Measurements from ENCODE around the gene ZNF747.
"Not testable (repeated sequence)": the region's sequence is repeated elsewhere in the genome, so short reads cannot be mapped to it uniquely, and the experiment has no call there.

The ZNF747 gene

DNA sequence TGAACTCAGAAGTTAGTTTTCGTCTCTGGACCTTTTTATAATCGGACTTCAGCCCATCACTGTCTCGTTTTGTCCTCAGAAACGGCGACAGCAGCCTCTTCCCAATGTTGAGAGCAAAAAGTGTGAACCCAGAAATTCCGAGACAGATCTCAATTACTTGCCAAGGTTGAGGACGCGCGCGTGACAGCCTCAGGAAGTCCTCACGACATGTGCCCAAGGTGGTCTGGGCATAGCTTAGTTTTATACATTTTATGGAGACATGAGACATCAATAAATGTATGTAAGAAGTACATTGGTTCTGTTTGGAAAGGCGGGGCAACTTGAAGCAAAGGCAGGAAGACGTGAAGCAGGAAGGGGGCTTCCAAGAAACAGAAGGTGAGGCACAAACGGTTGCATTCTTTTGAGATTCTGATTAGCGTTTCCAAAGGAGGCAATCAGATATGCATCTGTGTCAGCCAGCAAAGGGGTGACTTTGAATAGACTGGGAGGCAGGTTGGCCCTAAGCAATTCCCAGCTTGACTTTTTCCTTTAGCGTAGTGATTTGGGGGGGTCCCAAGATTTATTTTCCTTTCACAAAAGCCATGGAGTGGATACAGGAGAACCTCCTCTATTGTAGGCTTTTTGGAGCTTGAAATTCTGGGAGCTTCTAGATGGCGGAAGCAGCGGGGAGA is 583 bp upstream of the ZNF747 start:
- in situ Hi-C loops (cut with MboI; ENCODE audit: low sequenced_read_pairs): no loop called here

DNA sequence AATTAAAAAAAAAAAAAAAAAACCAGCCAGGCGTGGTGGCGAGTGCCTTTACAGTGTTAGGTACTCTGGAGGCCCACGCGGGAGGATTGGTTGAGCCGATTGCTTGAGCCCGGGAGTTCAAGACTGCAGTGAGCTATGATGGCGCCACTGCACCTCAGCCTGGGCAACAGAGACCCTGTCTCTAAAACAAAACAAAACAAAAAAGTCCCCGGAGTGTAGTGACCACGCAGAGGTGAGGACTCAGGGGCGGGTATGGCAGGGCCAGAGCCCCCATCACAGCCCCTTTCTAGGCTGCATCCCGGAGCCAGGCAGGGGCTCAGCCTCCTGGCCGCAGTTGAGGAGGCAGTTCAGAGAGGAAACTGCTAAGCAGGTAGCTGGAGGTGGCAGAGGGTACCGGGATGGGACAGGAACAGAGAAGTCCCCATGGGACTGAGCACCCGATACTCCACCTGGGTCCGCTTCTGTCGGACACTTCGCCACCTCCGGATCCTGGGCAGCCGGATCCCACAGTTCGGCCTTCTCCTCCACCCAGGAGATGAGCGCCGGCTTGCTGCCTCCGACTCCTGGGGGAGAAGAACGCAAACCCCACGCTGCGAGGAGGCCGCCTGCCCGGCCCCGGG is 800 bp downstream of the ZNF747 start:
- in situ Hi-C loops (cut with MboI; ENCODE audit: low sequenced_read_pairs): no loop called here

DNA sequence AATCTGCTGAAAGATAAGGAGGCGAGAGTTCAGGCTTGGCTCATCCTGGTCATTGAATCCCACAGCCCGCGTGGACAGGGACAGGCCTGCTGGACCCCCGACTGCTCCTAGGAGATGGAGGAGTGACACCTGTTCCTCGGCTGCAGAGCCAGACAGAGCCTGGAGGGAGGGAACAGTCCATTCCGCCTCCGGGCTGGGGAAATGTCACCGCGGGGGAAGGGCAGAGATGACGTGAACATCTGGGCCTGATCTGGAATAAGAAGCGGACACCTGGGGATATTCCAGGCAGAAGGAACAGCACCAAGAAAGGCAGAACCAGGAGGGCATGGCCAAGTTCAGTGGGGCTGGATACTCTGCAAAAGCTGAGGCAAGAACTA is 1.5 kb downstream of the ZNF747 start:
- in situ Hi-C loops (cut with MboI; ENCODE audit: low sequenced_read_pairs): no loop called here

DNA sequence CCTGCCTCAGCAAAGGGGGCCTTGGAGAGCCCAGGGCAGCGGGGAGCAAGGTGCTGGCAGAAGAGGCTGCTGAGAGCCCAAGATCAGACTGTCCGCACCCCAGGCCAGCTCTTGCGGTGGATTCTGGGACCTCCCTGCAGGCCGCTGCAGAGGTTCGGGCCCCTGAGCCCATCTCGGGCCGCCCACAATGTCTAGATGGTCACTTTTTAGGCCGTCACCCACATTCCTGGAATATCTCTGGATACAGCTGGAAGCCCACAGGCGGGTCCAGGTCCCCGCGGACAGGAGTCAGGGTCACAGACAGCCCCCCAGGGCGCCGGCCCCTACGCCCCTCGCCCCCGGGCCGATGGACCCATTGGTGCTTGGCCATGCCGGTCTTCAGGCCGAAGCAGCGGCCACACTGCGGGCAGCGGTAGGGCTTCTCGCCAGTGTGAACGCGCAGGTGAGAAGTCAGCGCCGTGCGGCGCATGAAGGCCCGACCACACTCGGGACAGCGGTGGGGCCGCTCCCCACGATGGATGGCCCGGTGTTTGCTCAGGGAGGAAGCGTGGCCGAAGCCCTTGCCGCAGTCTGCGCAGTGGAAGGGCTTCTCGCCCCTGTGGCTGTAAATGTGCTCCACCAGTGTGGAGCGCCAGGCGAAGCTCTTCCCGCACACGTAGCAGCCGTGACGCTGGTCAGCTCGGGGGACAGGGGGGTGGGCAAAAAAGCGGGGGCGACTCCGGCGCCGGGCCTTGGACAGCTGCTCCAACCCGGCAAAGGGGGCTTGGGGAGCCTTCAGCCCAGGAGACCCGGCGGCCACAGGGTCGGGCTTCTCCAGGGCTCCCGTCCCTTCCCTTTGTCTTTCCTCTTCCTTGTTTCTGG is 2.1 kb downstream of the ZNF747 start:
- in situ Hi-C loops (cut with MboI; ENCODE audit: low sequenced_read_pairs): no loop called here

DNA sequence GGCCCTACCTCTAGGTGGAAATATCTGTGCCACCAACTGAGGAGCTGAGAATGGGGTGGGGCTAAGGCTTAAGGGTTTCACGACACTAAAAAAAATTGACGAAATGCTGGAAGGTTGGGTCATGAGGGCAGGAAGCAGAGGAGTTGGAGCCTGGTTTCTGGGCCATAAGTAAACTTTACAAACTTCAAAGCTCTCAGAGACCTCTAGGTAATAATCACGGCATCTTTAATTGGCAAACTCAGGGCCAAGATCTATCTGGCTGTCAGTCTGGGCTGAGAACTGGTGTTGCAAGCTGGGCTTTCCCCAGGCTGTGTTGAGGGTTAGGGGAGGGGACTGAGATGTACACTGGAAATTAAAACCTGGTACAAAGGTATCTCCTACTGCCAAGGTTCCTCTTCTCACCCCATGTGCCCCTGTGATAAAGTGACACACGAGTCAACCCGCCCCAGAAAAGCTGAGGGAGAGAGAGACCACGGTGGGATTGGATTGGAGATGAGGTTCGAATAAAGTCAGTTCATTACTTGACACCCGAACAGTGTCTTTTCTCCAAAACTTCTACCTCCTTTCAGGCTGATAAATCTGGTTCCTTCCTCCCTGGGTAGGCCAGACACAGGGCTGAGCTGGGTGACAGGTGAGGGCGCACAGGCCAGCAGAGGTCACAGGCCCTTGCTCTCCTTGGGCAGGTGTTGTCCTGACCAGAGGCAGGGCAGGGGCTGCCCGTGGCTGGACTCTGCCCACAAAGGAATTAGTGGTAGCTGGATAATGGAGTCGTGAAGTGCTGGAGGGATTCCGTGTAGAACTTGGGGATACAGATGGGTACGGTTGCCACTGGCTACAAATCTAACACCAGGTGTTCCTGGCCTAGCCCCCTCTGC is 4.3 kb downstream of the ZNF747 start:
- in situ Hi-C loops (cut with MboI; ENCODE audit: low sequenced_read_pairs): no loop called here

DNA sequence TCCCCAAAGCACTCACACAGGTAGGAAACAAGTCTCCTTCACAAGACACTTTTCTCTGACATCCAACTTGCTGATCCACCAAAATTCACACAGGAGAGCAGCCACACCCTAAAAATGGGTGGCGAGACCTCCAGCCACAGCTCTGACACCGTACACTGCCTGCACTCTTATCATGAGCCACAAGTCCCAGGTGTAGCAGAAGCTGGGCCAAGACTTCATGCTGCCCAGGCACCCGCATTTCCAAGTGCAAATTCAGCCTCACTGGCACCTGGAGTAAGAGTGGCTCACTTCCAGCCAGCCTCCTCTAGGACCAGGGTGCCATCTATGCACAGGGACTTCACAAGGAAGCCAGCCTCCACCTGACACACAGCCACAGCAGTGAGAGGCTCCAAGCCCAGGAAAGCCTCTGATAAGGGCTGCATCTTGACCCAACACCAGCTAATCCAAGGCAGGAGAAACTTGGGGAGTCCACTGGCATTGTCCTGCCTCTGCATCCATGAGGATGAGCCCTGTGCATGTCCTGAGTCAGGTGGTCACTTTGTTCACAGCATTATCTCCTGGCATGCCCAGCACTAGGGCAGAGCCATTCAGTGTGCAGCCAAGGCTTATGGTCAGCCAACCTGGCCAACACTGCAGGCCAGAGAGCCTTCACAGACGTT is 5.7 kb downstream of the ZNF747 start:
- in situ Hi-C loops (cut with MboI; ENCODE audit: low sequenced_read_pairs): no loop called here

DNA sequence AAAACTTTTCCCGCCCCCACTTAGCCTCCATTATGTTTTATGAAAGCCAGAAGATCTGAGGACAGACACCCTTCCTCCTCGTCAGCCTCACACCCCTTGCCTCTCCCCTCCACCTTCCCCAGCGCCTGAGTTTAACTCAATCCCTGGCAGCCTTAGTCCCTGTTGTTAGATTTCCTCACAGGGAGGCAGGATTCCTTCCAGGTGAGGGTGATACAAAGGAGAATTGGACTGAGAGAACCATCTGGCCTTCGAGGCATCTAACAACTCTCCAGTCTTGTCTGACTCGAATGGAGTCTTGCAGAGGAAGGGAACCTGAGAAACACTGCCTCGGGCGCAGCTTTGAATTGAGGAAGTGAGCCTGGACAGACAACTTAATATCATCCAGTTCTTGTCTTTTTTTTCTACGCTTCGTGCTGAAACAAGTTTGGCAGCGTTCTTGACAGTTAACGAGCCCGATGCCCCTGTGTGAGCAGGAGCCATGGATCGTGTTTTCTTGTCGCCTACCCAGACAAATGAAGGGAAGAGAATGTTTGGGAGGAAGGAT is 7.0 kb downstream of the ZNF747 start:
- in situ Hi-C loops (cut with MboI; ENCODE audit: low sequenced_read_pairs): no loop called here

DNA sequence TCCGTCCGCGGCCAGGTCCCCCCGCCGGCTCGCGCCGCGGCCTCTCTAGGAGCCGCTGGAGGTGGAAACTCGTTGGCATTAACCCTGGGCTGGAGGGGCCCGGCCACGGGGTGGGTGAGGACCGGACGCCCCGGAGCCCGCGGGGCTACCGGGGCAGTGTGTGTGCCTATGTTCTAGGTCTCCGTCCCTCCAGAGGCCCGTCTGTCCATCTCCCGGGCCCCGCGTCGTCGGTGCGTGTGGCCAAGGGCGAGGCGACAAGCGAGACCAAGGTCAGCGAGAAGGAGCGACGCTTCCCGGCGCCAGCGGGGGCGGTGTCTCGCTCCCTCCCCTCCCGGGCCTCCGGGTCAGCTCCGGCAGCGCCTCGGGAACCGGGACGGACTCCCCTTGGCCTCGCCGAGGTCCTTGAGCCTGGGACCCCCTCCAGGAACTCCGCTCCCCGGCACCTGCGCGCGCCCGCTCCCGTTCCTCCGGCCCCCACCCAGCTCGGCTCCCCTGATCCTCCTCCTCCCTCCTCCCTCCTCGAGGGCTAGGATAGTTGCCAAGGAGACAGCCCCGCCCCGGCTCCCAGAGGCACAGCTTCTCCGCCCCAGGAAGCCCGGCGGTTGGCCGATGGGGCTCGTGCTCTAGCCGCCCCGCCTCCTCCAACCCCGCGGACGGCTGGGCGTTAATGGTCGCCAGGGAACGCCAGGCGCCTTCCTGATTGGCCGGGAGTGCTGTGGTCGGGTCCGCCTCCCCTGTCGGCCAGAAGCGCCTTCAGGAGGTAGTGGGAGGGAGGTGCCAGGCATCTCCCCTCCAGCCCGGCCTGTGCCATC is 7.6 kb downstream of the ZNF747 start:
- in situ Hi-C loops (cut with MboI; ENCODE audit: low sequenced_read_pairs): no loop called here

DNA sequence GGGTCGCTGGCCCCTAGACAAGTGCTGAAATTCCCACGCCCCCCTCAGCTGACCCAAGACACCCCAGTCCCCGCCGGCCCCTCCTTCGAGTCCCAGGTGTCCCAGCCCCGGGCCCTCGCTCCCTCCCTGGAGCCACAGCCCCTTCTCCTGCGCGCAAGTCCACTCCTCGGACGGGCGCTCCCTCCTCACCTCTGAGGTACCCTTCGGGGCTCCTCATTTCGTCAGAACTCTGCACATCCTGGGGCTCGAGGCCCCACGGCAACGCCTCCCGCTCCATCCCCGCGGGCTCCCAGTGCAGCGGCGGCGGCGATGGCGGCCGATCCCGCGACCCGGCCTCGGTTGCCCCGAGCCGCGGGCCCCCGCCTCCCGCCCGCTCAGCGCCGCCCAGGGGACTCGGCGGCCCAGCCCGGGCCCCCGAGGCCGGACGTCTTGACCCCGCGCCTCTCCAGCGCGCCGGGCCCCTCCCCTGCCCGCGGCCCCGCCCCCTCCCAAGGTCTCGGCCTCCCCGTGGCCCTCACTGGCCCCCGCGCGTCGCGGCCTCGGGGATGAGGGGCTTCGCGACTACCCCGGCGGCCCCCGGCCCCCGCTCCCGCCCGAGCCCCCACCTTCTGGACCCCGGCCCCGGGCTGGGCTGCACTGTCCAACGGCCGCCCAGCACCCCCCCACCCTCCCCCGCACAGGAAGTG is 8.4 kb downstream of the ZNF747 start, which contains the start of gene ZNF768:
TSS of gene ZNF768 (minus strand) at position 430 of the 686 bp plus-strand sequence. CDS start at position 277, 153 bp downstream.
- in situ Hi-C loops (cut with MboI; ENCODE audit: low sequenced_read_pairs): no loop called here

DNA sequence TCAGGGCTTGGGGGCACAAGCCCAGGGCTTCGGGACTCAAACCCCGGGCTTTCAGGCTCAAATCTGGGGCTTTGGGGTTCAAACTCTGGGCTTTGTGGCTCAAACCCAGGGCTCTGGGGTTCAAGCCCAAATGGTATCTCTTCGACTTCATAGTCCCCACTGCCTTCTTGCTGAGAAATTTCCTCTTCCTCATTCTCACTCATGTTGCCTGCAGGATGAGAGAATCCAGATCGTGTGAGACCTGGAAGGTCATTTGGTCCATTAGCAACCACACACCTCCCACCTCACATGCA is 8.9 kb downstream of the ZNF747 start:
- in situ Hi-C loops (cut with MboI; ENCODE audit: low sequenced_read_pairs): no loop called here

DNA sequence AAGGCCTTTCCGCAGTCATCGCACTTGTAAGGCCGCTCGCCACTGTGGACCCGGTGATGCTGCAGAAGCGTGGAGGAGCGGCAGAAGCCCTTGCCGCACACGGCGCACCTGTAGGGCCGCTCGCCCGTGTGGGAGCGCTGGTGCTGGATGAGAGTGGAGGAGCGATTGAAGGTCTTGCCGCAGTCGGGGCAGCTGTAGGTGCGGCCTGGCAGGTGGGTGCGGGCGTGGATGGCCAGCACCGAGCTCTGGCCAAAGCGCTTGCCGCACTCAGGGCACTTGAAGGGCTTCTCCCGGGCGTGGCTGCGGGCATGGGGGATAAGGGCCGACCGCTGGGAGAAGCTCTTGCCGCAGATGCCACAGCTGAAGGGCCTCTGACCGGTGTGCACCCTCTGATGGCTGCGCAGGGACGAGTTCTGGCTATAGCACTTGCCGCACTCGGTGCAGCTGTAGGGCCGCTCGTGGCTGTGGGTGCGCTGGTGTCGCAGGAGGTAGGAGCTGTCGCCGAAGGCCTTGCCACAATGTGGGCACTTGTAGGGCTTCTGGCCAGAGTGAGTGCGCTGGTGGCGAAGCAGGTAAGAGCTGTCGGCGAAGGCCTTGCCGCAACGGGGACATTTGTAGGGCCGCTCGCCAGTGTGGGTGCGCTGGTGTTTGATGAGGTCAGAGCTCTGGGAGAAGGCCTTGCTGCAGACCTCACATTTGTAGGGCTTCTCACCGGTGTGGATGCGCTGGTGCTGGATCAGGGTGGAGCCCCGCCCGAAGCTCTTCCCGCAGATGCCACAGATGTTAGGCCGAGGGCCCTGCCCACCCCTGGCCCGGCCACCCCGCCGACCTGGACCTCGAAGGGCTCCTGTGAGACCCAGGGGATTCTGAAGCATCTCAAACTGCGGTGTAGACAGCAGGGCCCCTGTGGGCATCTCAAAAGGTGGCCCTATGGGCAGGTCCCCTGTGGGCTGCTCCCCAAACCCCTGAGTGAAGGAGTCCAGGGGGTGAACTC is 9.8 kb downstream of the ZNF747 start:
- in situ Hi-C loops (cut with MboI; ENCODE audit: low sequenced_read_pairs): no loop called here

DNA sequence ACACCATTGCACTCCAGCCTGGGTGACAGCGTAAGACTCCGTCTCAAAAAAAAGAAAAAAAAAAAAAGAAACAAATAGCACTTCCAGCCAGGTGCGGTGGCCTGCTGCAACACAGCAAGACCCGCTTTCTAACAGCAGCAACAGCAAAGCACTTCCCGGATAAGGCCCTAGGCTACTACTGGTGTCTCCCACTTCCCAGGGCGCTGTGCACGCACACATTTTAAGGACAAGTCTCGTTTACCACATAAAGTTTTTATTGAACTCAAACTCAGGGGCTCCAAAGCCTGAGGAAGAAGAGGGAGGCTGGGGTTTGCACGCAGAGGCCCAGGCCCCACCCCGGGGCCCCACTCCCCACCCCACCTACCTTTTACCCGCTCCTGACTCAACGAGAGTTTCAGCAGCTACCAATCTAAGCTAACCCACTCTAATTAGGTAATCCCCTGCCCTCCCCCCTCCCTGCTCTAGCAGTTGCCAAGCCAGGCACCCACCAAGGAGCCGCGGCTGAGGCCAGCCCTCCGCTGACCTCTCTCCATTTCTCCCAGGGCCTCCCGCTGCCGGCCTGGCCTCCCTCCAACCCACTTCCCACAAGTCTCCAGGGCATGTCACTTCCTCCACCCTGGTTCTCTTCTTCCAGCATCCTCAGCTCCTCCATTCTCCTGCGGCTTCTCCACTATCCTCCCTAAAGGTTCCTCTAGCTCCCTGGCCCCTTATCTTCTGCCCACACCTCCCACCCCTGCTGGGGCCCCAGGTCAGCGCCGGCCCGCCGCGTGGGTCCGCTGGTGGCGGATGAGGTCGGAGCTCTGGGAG is 10.7 kb downstream of the ZNF747 start:
- in situ Hi-C loops (cut with MboI; ENCODE audit: low sequenced_read_pairs): no loop called here

DNA sequence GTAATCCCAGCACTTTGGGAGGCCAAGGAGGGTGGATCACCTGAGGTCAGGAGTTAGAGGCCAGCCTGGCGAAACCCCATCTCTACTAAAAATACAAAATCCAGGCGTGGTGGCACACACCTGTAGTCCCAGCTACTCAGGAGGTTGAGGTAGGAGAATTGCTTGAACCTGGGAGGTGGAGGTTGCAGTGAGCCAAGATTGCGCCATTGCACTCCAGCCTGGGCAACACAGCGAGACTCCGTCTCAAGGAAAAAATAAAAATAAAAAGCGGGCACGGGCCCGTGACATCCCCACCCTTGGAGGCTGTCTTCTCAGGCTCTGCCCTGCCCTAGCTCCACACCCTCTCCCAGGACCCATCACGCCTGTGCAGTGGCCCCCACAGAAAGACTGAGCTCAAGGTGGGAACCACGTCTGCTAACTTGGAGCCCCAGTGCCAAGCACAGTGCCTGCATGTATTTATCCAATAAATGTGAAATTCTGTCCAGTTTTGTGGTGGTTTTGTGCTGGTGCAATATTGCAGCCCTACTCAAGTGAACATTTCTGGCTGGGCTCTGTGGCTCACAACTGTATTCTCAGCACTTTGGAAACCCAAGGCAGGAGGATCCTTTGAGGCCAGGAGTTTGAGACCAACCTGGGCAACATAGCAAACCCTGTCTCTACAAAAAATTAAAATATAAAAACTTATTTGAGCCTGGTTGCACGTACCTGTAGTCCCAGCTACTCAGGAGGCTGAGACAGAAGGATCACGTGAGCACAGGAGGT is 11.8 kb downstream of the ZNF747 start:
- in situ Hi-C loops (cut with MboI; ENCODE audit: low sequenced_read_pairs): not testable (repeated sequence)

DNA sequence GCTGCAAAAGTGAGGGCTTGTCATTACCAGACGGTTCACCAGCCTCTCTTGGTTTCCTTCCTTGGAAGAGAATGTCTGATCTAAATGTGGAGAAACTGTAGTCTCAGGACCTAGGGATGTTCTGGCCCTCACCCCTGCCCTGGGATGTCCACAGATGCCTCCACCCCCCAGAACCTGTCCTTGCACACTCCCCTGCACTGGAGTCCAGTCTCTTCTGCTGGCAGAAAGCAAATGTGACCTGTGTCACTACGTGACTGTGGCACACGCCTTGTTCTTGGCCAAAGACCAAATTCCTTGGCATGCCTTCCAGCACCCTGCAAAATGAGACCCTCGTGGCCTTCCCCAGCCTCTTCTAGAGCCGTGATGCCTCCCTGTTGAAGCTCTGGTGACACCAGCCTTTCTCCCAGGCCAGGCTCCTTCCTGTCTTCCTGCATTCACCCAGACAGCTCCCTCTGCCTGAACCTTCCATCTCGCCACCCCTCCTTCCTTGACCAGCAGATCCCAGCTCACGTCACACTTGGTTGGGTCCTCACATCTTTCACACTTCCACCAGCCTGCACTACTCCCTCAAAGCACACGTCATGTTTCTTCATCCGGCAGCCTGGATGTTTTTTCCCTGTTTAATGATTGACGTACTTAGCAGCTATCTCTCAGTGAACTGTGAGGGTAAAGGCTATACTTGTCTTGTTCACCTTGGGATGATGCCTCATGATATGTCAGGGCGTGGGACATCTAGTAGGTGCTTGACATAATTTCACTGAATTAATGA is 12.6 kb downstream of the ZNF747 start:
- in situ Hi-C loops (cut with MboI; ENCODE audit: low sequenced_read_pairs): no loop called here

DNA sequence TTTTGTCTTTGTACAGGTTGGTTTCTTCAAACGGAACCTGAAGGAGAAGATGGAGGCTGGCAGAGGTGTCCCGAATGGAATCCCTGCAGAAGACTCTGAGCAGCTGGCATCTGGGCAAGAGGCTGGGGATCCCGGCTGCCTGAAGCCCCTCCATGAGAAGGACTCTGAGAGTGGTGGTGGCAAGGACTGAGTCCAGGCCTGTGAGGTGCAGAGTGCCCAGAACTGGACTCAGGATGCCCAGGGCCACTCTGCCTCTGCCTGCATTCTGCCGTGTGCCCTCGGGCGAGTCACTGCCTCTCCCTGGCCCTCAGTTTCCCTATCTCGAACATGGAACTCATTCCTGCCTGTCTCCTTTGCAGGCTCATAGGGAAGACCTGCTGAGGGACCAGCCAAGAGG is 13.2 kb downstream of the ZNF747 start:
- in situ Hi-C loops (cut with MboI; ENCODE audit: low sequenced_read_pairs): no loop called here

Data from hTERT RPE-1 (cell line).